Measurements from ENCODE around the gene POLG2.

DNA sequence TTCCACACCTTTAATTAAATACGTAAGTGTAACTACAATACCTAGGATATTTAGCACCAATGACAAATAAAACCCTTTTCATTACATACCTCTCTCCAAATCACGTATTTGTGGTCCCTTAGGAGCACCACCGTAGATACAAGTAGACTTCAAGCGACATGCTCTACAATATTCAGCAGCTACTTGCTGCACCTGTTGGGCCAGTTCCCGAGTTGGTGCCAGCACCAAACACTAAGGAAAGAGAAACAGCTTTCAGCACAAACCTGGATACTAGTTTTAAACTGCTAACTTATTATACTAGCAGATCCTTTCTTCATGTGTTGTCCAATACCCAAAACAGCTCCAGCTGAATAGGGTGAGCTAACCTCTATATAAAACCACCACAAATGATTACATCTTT lies 6.5 kb upstream of the POLG2 start:
- no peak for TF ChIP-seq POLR2AphosphoS5 (IDR thresholded peaks at IDR 0.05; ENCODE audit: low read depth, low read length)
- TF ChIP-seq SIN3A (IDR thresholded peaks at IDR 0.05; ENCODE audit: borderline replicate concordance, insufficient read depth, low read length), result no peak
- no peak for TF ChIP-seq TAF1 (IDR thresholded peaks at IDR 0.05; ENCODE audit: borderline replicate concordance, insufficient read depth, low read length)
- no peak for TF ChIP-seq FOXP2 (optimal IDR thresholded peaks at IDR 0.05; ENCODE audit: borderline replicate concordance, extremely low read depth, extremely low read length, insufficient read depth)

Measured in PFSK-1 (cell line).